ENCODE data around the gene LHX3.

The LHX3 gene

DNA sequence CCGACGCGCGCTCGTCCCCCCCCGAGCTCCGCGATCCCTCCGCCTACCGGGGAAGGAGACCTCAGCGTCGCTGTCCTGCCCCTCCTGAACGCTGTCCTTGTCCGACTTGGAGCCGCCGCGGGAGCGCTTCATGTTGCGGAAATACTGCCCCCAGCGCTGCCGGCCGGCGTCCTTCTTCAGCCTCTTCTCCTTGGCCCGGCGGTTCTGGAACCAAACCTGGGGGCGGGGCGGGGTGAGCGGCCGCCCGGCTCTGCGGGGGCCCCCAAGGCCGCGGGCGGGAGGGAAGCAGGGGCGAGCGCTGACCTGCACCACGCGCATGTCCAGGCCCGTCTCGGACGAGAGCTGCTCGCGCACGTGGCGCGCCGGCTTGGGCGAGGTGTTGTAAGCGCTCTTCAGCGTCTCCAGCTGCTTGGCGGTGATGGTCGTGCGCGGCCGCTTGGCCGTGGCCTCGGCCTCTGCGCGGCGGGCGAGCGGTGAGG lies 6.3 kb downstream of the LHX3 start:
- no peak for DNase-seq (ENCODE audit: low read depth, low spot score)
- TF ChIP-seq, protein P1, sequence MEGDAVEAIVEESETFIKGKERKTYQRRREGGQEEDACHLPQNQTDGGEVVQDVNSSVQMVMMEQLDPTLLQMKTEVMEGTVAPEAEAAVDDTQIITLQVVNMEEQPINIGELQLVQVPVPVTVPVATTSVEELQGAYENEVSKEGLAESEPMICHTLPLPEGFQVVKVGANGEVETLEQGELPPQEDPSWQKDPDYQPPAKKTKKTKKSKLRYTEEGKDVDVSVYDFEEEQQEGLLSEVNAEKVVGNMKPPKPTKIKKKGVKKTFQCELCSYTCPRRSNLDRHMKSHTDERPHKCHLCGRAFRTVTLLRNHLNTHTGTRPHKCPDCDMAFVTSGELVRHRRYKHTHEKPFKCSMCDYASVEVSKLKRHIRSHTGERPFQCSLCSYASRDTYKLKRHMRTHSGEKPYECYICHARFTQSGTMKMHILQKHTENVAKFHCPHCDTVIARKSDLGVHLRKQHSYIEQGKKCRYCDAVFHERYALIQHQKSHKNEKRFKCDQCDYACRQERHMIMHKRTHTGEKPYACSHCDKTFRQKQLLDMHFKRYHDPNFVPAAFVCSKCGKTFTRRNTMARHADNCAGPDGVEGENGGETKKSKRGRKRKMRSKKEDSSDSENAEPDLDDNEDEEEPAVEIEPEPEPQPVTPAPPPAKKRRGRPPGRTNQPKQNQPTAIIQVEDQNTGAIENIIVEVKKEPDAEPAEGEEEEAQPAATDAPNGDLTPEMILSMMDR (IDR thresholded peaks at IDR 0.05; ENCODE audit: insufficient read depth, low read length, missing control alignments), result no peak
- ChIA-PET CTCF (interaction anchor here (1.4 kb wide), 1 partner anchor 28 kb away, joined by 3 read pairs; no protein-coding TSS in a partner anchor), POLR2A (no interaction called here)
- H3K4me3 ChIP-seq (ENCODE audit: low read depth, low read length), result no peak overlapping the region

DNA sequence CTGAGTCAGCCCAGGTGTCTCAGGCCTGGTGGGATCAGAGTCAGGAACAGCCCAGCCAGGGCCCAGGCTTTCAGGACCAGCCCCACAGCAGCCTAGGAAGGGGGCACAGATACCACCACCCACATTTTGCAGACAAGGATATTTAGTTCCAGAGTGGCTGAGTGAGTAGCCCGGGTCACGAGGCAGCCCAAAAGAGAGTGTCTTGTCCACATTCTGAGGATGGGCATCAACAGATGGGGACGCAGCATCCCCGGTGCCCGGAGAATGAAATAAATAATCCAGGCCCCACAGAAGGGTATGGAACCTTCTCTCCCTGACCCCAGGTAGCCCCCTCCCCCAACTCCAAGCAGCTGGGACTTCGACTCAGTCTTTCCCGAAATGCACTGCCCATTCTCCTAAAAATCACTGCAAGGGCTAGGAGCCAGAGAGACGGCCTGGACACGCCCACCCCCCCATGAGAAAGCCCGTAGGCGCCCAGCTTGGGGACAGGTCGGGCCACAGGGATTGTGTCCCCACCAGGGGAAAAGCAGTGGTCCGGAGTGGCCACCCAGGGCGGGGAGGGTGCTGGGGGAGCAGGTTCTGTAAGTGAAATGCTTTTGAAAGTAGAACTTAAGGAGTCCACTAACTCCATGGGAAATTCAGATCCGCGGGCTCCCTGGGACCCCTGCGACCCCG lies 6.9 kb downstream of the LHX3 start:
- DNase-seq (ENCODE audit: low read depth, low spot score), result no peak
- TF ChIP-seq, protein P1 (IDR thresholded peaks at IDR 0.05; ENCODE audit: insufficient read depth, low read length, missing control alignments), result no peak
- ChIA-PET POLR2A (no interaction called here), CTCF (interaction anchor here (1.4 kb wide), 1 partner anchor 27 kb away, joined by 3 read pairs; no protein-coding TSS in a partner anchor)
- H3K4me3 ChIP-seq (ENCODE audit: low read depth, low read length), result no peak overlapping the region

GRCh38 chr9:136197084-136197875 lies 7.6 kb downstream of the LHX3 start:
- TF ChIP-seq, protein P1 (IDR thresholded peaks at IDR 0.05; ENCODE audit: insufficient read depth, low read length, missing control alignments), result no peak
- ChIA-PET POLR2A (no interaction called here), CTCF (interaction anchor here (1.4 kb wide), 1 partner anchor 26 kb away, joined by 3 read pairs; no protein-coding TSS in a partner anchor)
- no peak for DNase-seq (ENCODE audit: low read depth, low spot score)
- no peak overlapping the region for H3K4me3 ChIP-seq (ENCODE audit: low read depth, low read length)

GRCh38 chr9:136196404-136197083 lies 8.4 kb downstream of the LHX3 start:
- H3K4me3 ChIP-seq (ENCODE audit: low read depth, low read length), result no peak overlapping the region
- ChIA-PET CTCF (interaction anchor here (1.0 kb wide), 1 partner anchor 10 kb away, joined by 3 read pairs; no protein-coding TSS in a partner anchor), POLR2A (interaction anchor here (0.5 kb wide), 1 partner anchor 82 kb away, joined by 3 read pairs; no protein-coding TSS in a partner anchor)
- TF ChIP-seq, protein P1 (IDR thresholded peaks at IDR 0.05; ENCODE audit: insufficient read depth, low read length, missing control alignments), result no peak
- no peak for DNase-seq (ENCODE audit: low read depth, low spot score)

GRCh38 chr9:136194540-136194939 lies 10.4 kb downstream of the LHX3 start:
- CTCF ChIA-PET, result no interaction called here
- DNase-seq (ENCODE audit: low read depth, low spot score), result no peak
- POLR2A ChIA-PET, result no interaction called here
- H3K4me3 ChIP-seq (ENCODE audit: low read depth, low read length), result no peak overlapping the region
- TF ChIP-seq, protein P1 (IDR thresholded peaks at IDR 0.05; ENCODE audit: insufficient read depth, low read length, missing control alignments), result no peak
